Activated naive CD8-positive, alpha-beta T cell treated with anti-CD3 and anti-CD28 coated beads, Interleukin-2, amount 10 ng/mL, durations not matched to agents 7 days and 5 days (primary cell): Measurements from ENCODE around the gene PNKD. TPM values are rescaled to one million over a fixed set of nuclear protein-coding genes. Genes with fewer than 3 reads are reported as not detected.

Experiments used
- ATAC-seq: fragments of 150-1000 bp; cut with Tn5 transposase; one replicate; pipeline ENCODE4 v1.10.0; 2021; ENCODE audit warnings: low read depth, moderate library complexity
- POLR2A ChIA-PET: fragments of 350-600 bp; sonication (Branson Sonifier 250); formaldehyde crosslinking; loops from one replicate; lab custom pipeline; 2021; ENCODE audit warnings: antibody characterized with exemption; lab: Charles Lee
- DNase-seq: peaks from one replicate; pipeline ENCODE4 v3.0.0; 2021
- H3K27ac Mint-ChIP-seq: one replicate; pipeline ENCODE4 v1.8.0; 2022; ENCODE audit warnings: mild to moderate bottlenecking, mixed read lengths
- H3K27me3 Mint-ChIP-seq: one replicate; pipeline ENCODE4 v1.8.0; 2022; ENCODE audit warnings: mild to moderate bottlenecking, moderate library complexity, mixed read lengths
- H3K36me3 Mint-ChIP-seq: one replicate; pipeline ENCODE4 v1.8.0; 2021; ENCODE audit warnings: mild to moderate bottlenecking, mixed read lengths
- H3K4me1 Mint-ChIP-seq: one replicate; pipeline ENCODE4 v1.8.0; 2021; ENCODE audit warnings: mixed read lengths
- H3K4me3 Mint-ChIP-seq: one replicate; pipeline ENCODE4 v1.8.0; 2022; ENCODE audit warnings: mild to moderate bottlenecking, moderate library complexity, mixed read lengths
- H3K9me3 Mint-ChIP-seq: one replicate; pipeline ENCODE4 v1.8.0; 2021; ENCODE audit warnings: mixed read lengths
- total RNA-seq, 2 experiments: library from RNA; stranded (reverse); gene quantifications; one replicate each; pipeline ENCODE4 v1.2.3, GENCODE V29; 2021

PNKD gene
- total RNA-seq, 2 experiments from 2014 or later: 33.9 to 36.3 TPM

DNA sequence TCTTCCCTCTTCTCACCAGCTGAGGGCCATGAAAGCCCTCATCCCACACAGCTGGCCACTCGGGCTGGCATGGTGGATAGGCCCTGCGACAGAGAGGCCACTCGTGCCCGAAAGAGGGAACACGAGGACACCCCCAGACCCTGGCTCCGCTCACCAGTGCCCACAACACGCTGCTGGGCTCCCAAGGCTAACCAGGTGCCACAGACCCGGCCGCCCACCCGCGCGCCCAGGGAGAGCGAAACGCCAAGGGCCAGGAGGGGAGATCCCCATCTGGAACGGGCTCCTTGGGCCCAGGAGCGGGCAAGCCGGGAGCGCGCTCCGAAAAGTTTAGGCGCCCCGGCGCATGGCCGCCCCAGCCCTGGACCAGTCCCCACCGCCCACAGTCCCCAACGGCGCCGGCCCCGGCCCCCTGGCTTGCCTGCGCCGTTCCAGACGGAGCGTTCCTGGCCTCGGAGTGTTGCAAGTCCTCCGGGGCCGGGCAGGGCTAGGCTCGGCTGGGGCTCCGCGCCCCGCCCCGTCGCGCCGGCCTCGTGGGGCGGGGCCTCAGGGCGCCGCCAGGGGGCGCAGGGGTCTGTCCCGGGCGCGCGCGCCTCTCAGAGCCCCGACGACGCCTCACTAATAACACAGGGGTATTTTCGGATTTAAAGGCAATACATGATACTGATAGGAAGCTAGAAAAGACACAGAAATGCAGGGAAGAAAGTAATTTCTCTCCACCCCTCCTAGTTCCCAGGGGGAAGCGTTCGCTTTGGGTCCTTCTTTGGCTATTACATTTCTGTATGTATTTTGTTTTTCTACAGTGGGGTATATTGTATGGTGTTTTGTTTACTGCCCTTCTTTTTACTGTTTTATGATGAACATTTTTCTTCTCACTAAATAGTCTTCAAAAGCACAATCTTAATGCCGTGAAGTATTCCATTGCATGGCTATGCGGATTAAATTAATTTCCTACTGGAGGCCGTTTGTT is 22.0 kb downstream of the PNKD start, which contains the start of gene TMBIM1:
TSS of gene TMBIM1 (minus strand) at position 456 of the 967 bp plus-strand sequence. CDS start 10,362 bp downstream, outside the sequence.
- Mint-ChIP-seq H3K4me1 (peaks cover 41% of the 10 kb centered on the region), H3K27me3 (no peaks in the 10 kb centered on the region), H3K27ac (peak within 1 kb of the TSS; percentile 93), H3K4me3 (peak within 1 kb of the TSS; percentile 93), H3K36me3 (peaks cover 1% of the 10 kb centered on the region), H3K9me3 (no peaks in the 10 kb centered on the region)
- POLR2A ChIA-PET: interaction anchor here (0.6 to 2.2 kb wide), 3 partner anchors 19 to 348 kb away, joined by 4 to 7 read pairs (median 4); no protein-coding TSS in a partner anchor
- ATAC-seq (peak; percentile 86), DNase-seq (peak; percentile 94)

DNA sequence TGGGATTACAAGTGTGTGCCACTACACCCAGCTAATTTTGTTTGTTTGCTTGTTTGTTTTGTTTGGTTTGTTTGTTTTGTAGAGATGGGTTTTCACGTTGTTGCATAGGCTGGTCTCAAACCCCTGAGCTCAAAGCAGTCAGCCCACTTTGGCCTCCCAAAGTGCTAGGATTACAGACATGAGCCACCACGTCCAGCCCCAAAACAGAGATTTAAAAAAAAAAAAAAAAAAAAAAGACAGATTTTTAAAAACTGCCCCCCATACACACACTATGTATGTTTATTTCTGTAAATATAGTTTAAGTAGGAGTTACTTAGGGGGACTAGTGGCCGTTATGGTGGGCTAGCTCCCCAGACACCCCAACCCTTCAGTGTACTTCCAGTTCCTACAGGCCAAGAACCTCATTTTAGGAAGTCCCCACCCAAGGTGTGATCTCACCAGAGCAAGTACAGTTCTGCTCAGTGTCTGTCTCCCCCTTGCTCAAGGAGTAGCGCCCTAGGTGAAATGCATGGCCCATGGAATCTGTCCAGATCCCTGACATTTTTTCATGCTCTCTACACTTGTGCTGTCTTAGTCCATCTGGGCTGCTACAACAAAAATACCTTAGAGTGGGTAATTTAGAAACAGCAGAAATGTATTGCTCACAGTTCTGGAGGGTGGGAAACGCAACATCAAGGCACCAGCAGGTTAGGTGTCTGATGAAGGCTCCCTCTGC is 23.6 kb downstream of the PNKD start:
- Mint-ChIP-seq H3K4me1 (peaks cover 31% of the 10 kb centered on the region), H3K4me3 (no peak overlapping the region), H3K27me3 (no peaks in the 10 kb centered on the region), H3K9me3 (no peaks in the 10 kb centered on the region), H3K27ac (no peak overlapping the region), H3K36me3 (peaks cover 1% of the 10 kb centered on the region)
- POLR2A ChIA-PET: interaction anchor here (0.6 to 0.7 kb wide), 6 partner anchors 11 to 325 kb away, joined by 3 to 7 read pairs (median 4); partner anchors contain the start of gene AAMP
- ATAC-seq (no peak), DNase-seq (no peak)

DNA sequence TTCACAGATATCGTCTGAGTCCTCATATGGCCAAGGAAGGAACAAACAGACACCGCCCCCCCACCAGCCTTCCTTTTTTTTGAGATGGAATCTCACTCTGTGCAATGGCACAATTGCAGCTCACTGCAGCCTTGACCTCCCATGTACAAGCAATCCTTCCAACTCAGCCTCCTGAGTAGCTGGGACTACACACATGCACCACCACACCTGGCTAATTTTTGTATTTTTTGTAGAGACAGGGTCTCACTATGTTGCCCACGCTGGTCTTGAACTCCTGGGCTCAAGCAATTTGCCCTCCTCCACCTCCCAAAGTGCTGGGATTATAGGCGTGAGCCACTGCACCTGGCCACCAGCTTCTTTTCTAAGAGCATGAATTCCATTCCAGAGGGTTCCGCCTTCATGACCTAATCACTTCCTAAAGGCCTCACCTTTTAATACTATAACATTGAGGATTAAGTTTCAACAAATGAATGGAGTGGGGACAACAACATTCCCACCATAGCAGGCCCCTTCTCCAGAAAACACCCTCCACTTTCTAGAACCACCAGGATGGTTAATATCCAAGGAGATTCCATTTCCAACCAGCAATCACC is 24.2 kb downstream of the PNKD start:
- H3K27ac Mint-ChIP-seq: no peak overlapping the region
- DNase-seq (no peak), ATAC-seq (no peak)

GRCh38 chr2:218295029-218295428 is 24.7 kb downstream of the PNKD start:
- Mint-ChIP-seq H3K27me3 (no peaks in the 10 kb centered on the region), H3K27ac (peak overlapping the region; percentile 36), H3K9me3 (no peaks in the 10 kb centered on the region), H3K4me3 (no peak overlapping the region), H3K36me3 (peaks cover 1% of the 10 kb centered on the region), H3K4me1 (peaks cover 24% of the 10 kb centered on the region)
- DNase-seq (no peak), ATAC-seq (no peak)
- POLR2A ChIA-PET: no interaction called here

More for the DNA sequence above, 24.2 kb downstream of the PNKD start:
- Mint-ChIP-seq H3K36me3 (peaks cover 1% of the 10 kb centered on the region), H3K4me3 (no peak overlapping the region), H3K4me1 (peaks cover 29% of the 10 kb centered on the region), H3K9me3 (no peaks in the 10 kb centered on the region), H3K27me3 (no peaks in the 10 kb centered on the region)
- POLR2A ChIA-PET: interaction anchor here (0.6 kb wide), 1 partner anchor 59 kb away, joined by 3 read pairs; no protein-coding TSS in a partner anchor

GRCh38 chr2:218296200-218296599 is 25.9 kb downstream of the PNKD start:
- POLR2A ChIA-PET: interaction anchor here (1.2 kb wide), 1 partner anchor 104 kb away, joined by 3 read pairs; no protein-coding TSS in a partner anchor
- H3K36me3 Mint-ChIP-seq: peaks cover 1% of the 10 kb centered on the region
- H3K4me1 Mint-ChIP-seq: peaks cover 14% of the 10 kb centered on the region
- H3K27ac Mint-ChIP-seq: no peak overlapping the region
- ATAC-seq (no peak), DNase-seq (no peak)
- no peaks in the 10 kb centered on the region for H3K27me3 Mint-ChIP-seq
- H3K4me3 Mint-ChIP-seq: no peak overlapping the region
- H3K9me3 Mint-ChIP-seq: no peaks in the 10 kb centered on the region

DNA sequence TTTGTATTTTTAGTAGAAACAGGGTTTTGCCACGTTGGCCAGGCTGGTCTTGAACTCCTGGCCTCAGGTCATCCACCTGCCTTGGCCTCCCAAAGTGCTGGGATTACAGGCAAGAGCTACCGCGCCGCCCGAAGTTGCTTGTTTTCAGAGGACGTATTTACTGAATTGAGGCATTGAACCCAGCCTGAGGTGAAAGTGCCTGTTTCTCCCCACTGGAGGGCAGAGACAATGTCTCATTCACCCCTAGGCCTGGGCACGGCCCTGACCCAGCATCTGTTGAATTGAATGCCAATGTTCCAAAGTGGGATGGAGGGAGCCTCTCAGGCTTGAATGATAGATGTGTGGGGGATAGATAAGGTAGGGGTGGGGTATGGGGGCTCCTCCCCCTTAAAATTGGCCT is 26.5 kb downstream of the PNKD start:
- no peak for ATAC-seq
- Mint-ChIP-seq H3K9me3 (no peaks in the 10 kb centered on the region), H3K4me3 (no peak overlapping the region), H3K4me1 (peaks cover 17% of the 10 kb centered on the region), H3K27me3 (no peaks in the 10 kb centered on the region), H3K27ac (no peak overlapping the region), H3K36me3 (peaks cover 1% of the 10 kb centered on the region)
- DNase-seq: no peak
- POLR2A ChIA-PET: interaction anchor here (0.7 to 1.2 kb wide), 2 partner anchors 22 to 104 kb away, joined by 3 to 4 read pairs; no protein-coding TSS in a partner anchor

GRCh38 chr2:218298314-218298875 is 28.1 kb downstream of the PNKD start:
- Mint-ChIP-seq H3K9me3 (no peaks in the 10 kb centered on the region), H3K4me3 (no peak overlapping the region), H3K36me3 (peaks cover 1% of the 10 kb centered on the region), H3K27me3 (no peaks in the 10 kb centered on the region), H3K4me1 (peaks cover 9% of the 10 kb centered on the region), H3K27ac (no peak overlapping the region)
- POLR2A ChIA-PET: no interaction called here
- DNase-seq (no peak), ATAC-seq (no peak)

DNA sequence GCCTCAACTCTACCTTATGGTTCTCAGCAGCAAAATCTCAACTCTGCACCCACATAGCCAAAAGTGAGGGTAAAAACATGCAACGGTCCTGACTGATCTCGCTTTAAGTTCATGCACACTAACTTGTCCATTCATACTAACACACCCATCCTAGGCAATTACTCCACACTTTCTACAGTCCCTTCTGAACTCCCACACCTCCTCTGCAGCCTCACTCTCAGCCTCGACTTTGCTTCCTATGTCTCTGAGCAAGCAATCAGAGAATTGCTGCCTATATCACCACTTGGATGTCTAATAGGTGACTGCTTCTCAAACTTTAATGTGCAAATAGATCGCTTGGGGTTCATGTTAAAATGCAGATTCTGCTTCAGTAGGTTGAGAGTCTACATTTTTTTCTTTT is 29.8 kb downstream of the PNKD start:
- ATAC-seq (no peak), DNase-seq (no peak)
- peak overlapping the region; percentile 26 for H3K27ac Mint-ChIP-seq
- no peaks in the 10 kb centered on the region for H3K9me3 Mint-ChIP-seq
- no peaks in the 10 kb centered on the region for H3K27me3 Mint-ChIP-seq
- POLR2A ChIA-PET: no interaction called here
- H3K4me3 Mint-ChIP-seq: no peak overlapping the region
- peaks cover 6% of the 10 kb centered on the region for H3K4me1 Mint-ChIP-seq
- H3K36me3 Mint-ChIP-seq: no peaks in the 10 kb centered on the region

GRCh38 chr2:218301176-218301819 is 31.0 kb downstream of the PNKD start:
- peaks cover 6% of the 10 kb centered on the region for H3K4me1 Mint-ChIP-seq
- H3K27me3 Mint-ChIP-seq: peaks cover 1% of the 10 kb centered on the region
- H3K27ac Mint-ChIP-seq: peak overlapping the region; percentile 70
- POLR2A ChIA-PET: interaction anchor here (1.7 kb wide), 1 partner anchor 95 kb away, joined by 7 read pairs; no protein-coding TSS in a partner anchor
- no peak overlapping the region for H3K4me3 Mint-ChIP-seq
- DNase-seq: peak; percentile 73
- no peaks in the 10 kb centered on the region for H3K36me3 Mint-ChIP-seq
- ATAC-seq: peak; percentile 93
- H3K9me3 Mint-ChIP-seq: no peaks in the 10 kb centered on the region

DNA sequence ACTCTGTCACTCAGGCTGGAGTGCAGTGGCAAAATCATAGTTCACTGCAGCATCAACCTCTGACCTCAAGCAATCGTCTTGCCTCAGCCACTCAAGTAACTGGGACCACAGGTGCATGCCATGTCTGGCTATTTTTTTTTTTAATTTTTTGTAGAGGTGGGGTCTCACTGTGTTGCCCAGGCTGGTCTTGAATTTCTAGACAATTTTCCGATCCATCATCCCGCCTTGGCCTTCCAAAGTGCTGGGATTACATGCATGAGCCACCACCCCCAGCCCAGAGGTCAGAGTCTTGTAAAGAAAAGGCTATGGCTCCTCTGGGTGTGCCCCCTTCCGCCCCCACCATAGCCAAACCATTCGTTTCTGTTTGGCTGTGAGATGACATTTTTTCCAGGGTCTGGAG is 35.1 kb downstream of the PNKD start:
- ATAC-seq: no peak
- Mint-ChIP-seq H3K27me3 (peaks cover 4% of the 10 kb centered on the region), H3K4me3 (no peak overlapping the region), H3K4me1 (peaks cover 10% of the 10 kb centered on the region), H3K27ac (no peak overlapping the region), H3K36me3 (no peaks in the 10 kb centered on the region), H3K9me3 (no peaks in the 10 kb centered on the region)
- POLR2A ChIA-PET: no interaction called here
- DNase-seq: no peak

- Mint-ChIP-seq H3K27ac (no peak overlapping the region), H3K27me3 (peaks cover 4% of the 10 kb centered on the region), H3K36me3 (no peaks in the 10 kb centered on the region), H3K9me3 (no peaks in the 10 kb centered on the region), H3K4me3 (no peak overlapping the region), H3K4me1 (peaks cover 7% of the 10 kb centered on the region)
- POLR2A ChIA-PET: no interaction called here
- ATAC-seq (no peak), DNase-seq (no peak)
Measured at GRCh38 chr2:218306184-218306920, 36.0 kb downstream of the PNKD start.
